Measurements from ENCODE around the gene CIRBP. TPM values are rescaled to one million over a fixed set of nuclear protein-coding genes. Genes with fewer than 3 reads are reported as not detected.

Gene CIRBP
- total and polyA plus RNA-seq, 2 of the 13 experiments (the other 11 are each of a cell fraction or from before 2014, with no cell fraction given), result 133 to 140 TPM

GRCh38 chr19:1284979-1285736, 16.0 kb downstream of the CIRBP start (continued):
- TF ChIP-seq ZNF609 (CRISPR knock-in tag; IDR thresholded peaks at IDR 0.05; ENCODE audit: borderline replicate concordance), result no peak
- no peak for TF ChIP-seq THAP7 (CRISPR knock-in tag; IDR thresholded peaks at IDR 0.05)
- 0 out of 2 replicates have a peak, but pooled peaks have one; percentile 1 for TF ChIP-seq ZNF776 (CRISPR knock-in tag; IDR thresholded peaks at IDR 0.05)
- no peak for TF ChIP-seq MED8 (CRISPR knock-in tag; IDR thresholded peaks at IDR 0.05; ENCODE audit: insufficient replicate concordance)
- TF ChIP-seq FOXO1 (CRISPR knock-in tag; IDR thresholded peaks at IDR 0.05), result no peak
- 0 out of 2 replicates have a peak, but pooled peaks have one; percentile 35 for TF ChIP-seq ZNF800 (CRISPR knock-in tag; IDR thresholded peaks at IDR 0.05)
- no peak for TF ChIP-seq ZSCAN5A (CRISPR knock-in tag; IDR thresholded peaks at IDR 0.05; ENCODE audit: borderline replicate concordance)
- peak; percentile 41 for TF ChIP-seq HNRNPLL (IDR thresholded peaks at IDR 0.05; ENCODE audit: low read depth, low read length, poor library complexity, severe bottlenecking)
- TF ChIP-seq ZNF605 (CRISPR knock-in tag; IDR thresholded peaks at IDR 0.05), result no peak; the same call in 1 of the 2 replicates
- TF ChIP-seq RFX5 (IDR thresholded peaks at IDR 0.05; ENCODE audit: low read depth, low read length), result no peak
- TF ChIP-seq ZBTB2 (CRISPR knock-in tag; IDR thresholded peaks at IDR 0.05; ENCODE audit: low read depth), result peak; percentile 27; the same call in 1 of the 2 replicates
- TF ChIP-seq NPAS2 (CRISPR knock-in tag; IDR thresholded peaks at IDR 0.05; ENCODE audit: borderline replicate concordance), result no peak
- TF ChIP-seq NFYC (CRISPR knock-in tag; IDR thresholded peaks at IDR 0.05), result no peak
- no peak for TF ChIP-seq ZZZ3 (CRISPR knock-in tag; IDR thresholded peaks at IDR 0.05; ENCODE audit: borderline replicate concordance)

Measured in HepG2 (cell line).